GM21619 (cell line): ENCODE measurements around the gene PPP4R1.

Source experiments
- ATAC-seq: cut with Tn5 transposase; IDR thresholded peaks from one replicate; pipeline ENCODE4 v1.9.1; 2021; ENCODE audit not compliant: unreplicated experiment

Gene PPP4R1

GRCh38 chr18:9594823-9595596, 19.3 kb downstream of the PPP4R1 start:
- peak; percentile 59 for ATAC-seq

- no peak for ATAC-seq
These were observed 26.4 kb downstream of the PPP4R1 start for GRCh38 chr18:9587924-9588323.

- ATAC-seq, result no peak
These were observed 27.5 kb downstream of the PPP4R1 start for GRCh38 chr18:9586814-9587213.

GRCh38 chr18:9581667-9582066, 32.7 kb downstream of the PPP4R1 start:
- ATAC-seq, result no peak

- no peak for ATAC-seq
These were observed 36.1 kb downstream of the PPP4R1 start for GRCh38 chr18:9578306-9578705.

- ATAC-seq, result no peak
These were observed 37.0 kb downstream of the PPP4R1 start for GRCh38 chr18:9577361-9577760.

- ATAC-seq, result peak; percentile 56
These were observed 38.8 kb downstream of the PPP4R1 start for GRCh38 chr18:9575558-9575957.

GRCh38 chr18:9574473-9575115, 39.8 kb downstream of the PPP4R1 start:
- no peak for ATAC-seq

- ATAC-seq, result no peak
These were observed 42.8 kb downstream of the PPP4R1 start for GRCh38 chr18:9571546-9571945.

GRCh38 chr18:9570255-9570654, 44.1 kb downstream of the PPP4R1 start:
- ATAC-seq, result no peak

- no peak for ATAC-seq
These were observed 45.2 kb downstream of the PPP4R1 start for GRCh38 chr18:9569178-9569577.

- no peak for ATAC-seq
These were observed 46.2 kb downstream of the PPP4R1 start for GRCh38 chr18:9568186-9568585.

GRCh38 chr18:9565407-9565806, 49.0 kb downstream of the PPP4R1 start:
- no peak for ATAC-seq

GRCh38 chr18:9563331-9563730, 51.0 kb downstream of the PPP4R1 start:
- no peak for ATAC-seq

- ATAC-seq, result no peak
These were observed 51.8 kb downstream of the PPP4R1 start for GRCh38 chr18:9562584-9562983.

- ATAC-seq, result no peak
These were observed 52.6 kb downstream of the PPP4R1 start for GRCh38 chr18:9561759-9562158.

- no peak for ATAC-seq
These were observed 55.1 kb downstream of the PPP4R1 start for GRCh38 chr18:9559253-9559652.

- no peak for ATAC-seq
These were observed 55.8 kb downstream of the PPP4R1 start for GRCh38 chr18:9558387-9559064.

GRCh38 chr18:9557250-9557943, 57.0 kb downstream of the PPP4R1 start:
- no peak for ATAC-seq

- ATAC-seq, result no peak
These were observed 61.7 kb downstream of the PPP4R1 start for GRCh38 chr18:9552616-9553015.

- no peak for ATAC-seq
These were observed 62.2 kb downstream of the PPP4R1 start for GRCh38 chr18:9552191-9552590.
